IPS-18a (cell line): ENCODE results near the gene KCNAB1.
"Not testable (repeated sequence)": the region's sequence is repeated elsewhere in the genome, so short reads cannot be mapped to it uniquely, and the experiment has no call there.

Source experiments
- H3K27ac ChIP-seq: one replicate; pipeline ENCODE4 v1.5.1; 2013; ENCODE audit warnings: low read length
- H3K27me3 ChIP-seq: one replicate; pipeline ENCODE4 v1.6.1; 2013; ENCODE audit warnings: mild to moderate bottlenecking, low read length; ENCODE audit not compliant: control insufficient read depth, insufficient read depth
- H3K36me3 ChIP-seq: one replicate; pipeline ENCODE4 v1.6.1; 2013; ENCODE audit warnings: low read depth, low read length; ENCODE audit not compliant: control insufficient read depth
- H3K4me1 ChIP-seq: one replicate; pipeline ENCODE4 v1.6.1; 2013; ENCODE audit warnings: low read depth, low read length; ENCODE audit not compliant: control insufficient read depth
- H3K4me3 ChIP-seq: one replicate; pipeline ENCODE4 v1.5.1; 2013; ENCODE audit warnings: low read length
- H3K9ac ChIP-seq: one replicate; pipeline ENCODE4 v1.6.1; 2013; ENCODE audit warnings: mild to moderate bottlenecking, low read length, moderate library complexity
- H3K9me3 ChIP-seq: one replicate; pipeline ENCODE4 v1.6.1; 2013; ENCODE audit warnings: low read depth, low read length; ENCODE audit not compliant: control insufficient read depth

Gene KCNAB1

DNA sequence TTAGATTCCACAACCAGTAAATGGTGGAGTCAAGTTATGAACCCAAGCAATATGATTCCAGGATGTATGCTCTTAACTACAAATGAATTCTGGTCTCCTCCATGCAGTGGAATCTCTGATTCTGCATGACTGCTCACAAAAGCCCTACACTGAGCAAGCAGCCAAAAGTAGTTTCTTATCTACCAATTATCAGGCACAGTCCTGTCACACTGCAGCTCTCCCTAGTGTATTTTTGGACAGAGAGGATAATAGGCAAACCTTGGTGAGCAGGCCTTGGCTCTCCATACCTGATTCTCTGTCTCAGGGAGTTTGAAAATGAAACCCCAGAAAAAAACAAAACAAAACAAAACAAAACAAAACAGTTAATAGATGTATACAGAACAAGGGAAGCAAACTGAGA is 438.0 kb downstream of the KCNAB1 start:
- Histone ChIP-seq H3K36me3 (no peaks in the 10 kb centered on the region), H3K4me3 (no peak overlapping the region), H3K27ac (no peak overlapping the region), H3K4me1 (no peaks in the 10 kb centered on the region), H3K9me3 (no peaks in the 10 kb centered on the region), H3K27me3 (no peaks in the 10 kb centered on the region), H3K9ac (no peak overlapping the region)

DNA sequence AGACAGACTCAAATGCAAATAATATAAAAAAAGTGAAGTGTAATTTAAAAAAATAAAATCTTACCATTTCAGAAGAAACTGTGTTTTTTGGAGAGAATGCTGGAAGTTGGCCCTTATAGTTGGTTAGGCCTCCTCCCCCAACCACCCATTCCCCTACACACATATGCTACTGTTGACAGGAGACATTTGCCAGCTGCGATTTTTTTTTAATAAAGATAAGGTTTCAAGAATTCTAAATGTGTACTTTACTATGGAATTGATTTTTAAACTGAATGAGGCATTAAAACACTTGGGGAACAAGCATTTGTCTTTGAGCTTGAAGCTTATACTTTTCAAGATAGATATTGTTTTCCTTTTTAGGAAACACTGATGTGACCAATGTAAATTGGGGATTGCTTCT is 438.9 kb downstream of the KCNAB1 start:
- H3K27me3 ChIP-seq = no peaks in the 10 kb centered on the region
- no peak overlapping the region for H3K9ac ChIP-seq
- no peak overlapping the region for H3K4me3 ChIP-seq
- no peaks in the 10 kb centered on the region for H3K4me1 ChIP-seq
- no peaks in the 10 kb centered on the region for H3K9me3 ChIP-seq
- no peaks in the 10 kb centered on the region for H3K36me3 ChIP-seq
- no peak overlapping the region for H3K27ac ChIP-seq

DNA sequence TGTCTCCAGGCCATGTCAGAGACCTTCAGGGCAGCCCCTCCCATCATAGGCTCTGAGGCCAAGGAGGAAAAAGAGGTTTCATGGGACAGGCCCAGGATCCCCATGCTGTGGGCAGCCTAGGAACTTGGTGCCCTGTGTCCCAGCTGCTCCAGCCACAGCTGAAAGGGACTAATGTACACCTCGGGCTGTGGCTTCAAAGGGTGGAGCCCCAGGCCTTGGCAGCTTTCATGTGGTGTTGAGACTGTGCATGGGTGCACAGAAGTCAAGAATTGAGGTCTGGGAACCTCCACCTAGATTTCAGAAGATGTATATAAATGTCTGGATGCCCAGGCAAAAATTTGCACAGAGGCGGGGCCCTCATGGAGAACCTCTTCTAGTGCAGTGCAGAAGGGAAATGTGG is 441.2 kb downstream of the KCNAB1 start:
- no peaks in the 10 kb centered on the region for H3K36me3 ChIP-seq
- H3K9me3 ChIP-seq = no peaks in the 10 kb centered on the region
- H3K9ac ChIP-seq = no peak overlapping the region
- H3K27ac ChIP-seq = no peak overlapping the region
- no peaks in the 10 kb centered on the region for H3K4me1 ChIP-seq
- H3K4me3 ChIP-seq = no peak overlapping the region
- no peaks in the 10 kb centered on the region for H3K27me3 ChIP-seq

- not testable (repeated sequence) for H3K36me3 ChIP-seq, H3K27me3 ChIP-seq, H3K9ac ChIP-seq, H3K4me1 ChIP-seq, H3K27ac ChIP-seq, H3K4me3 ChIP-seq, H3K9me3 ChIP-seq
These were observed 442.1 kb downstream of the KCNAB1 start for GRCh38 chr3:156562486-156562885.

DNA sequence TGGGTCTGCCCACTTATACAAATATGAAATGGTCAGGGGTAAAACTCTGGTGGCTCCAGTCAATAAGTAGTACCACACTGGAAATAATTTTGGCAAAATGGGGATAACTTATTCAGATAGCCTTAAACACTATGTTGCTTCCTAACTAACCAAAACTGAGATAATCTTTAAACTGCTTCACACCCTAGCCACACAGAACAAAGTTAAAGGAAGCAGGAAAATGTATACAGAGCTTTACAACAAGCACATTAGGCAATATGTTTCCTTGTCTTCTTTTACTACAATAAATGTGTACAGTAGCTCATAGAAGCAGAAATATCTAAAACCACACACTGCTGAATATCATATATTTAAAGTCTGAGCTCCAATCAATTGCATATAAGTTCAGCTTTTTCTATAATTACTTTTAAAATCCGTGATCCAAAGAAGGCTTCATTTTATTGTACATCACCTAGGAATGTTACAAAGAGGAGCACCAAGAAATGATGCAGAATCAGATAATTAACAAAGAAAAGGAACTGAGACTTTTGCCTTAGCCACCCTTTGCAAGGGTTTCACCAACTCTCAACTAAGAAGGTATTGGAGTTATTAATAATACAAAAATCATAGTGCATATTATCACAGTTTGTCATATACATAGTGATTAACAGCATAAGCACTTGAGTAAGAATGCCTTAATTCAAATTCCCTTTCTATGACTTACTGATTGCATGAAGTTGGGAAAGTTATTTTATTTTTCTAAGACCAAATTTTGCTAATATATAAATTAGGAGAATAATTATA is 443.7 kb downstream of the KCNAB1 start:
- H3K9ac ChIP-seq = no peak overlapping the region
- H3K9me3 ChIP-seq = no peaks in the 10 kb centered on the region
- no peak overlapping the region for H3K27ac ChIP-seq
- H3K27me3 ChIP-seq = no peaks in the 10 kb centered on the region
- H3K4me1 ChIP-seq = no peaks in the 10 kb centered on the region
- H3K4me3 ChIP-seq = no peak overlapping the region
- no peaks in the 10 kb centered on the region for H3K36me3 ChIP-seq

DNA sequence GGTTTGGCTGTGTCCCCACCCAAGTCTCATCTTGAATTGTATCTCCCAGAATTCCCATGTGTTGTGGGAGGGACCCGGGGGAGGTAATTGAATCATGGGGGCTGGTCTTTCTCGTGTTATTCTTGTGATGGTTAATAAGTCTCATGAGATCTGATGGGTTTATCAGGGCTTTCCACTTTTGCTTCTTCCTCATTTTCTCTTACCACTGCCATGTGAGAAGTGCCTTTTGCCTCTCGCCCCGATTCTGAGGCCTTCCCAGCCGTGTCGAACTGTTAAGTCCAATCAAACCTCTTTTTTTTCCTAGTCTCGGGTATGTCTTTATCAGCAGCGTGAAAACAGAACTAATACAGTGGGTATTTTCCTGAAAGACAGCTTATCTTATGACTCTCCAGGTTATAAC is 448.6 kb downstream of the KCNAB1 start:
- H3K9ac ChIP-seq, H3K4me1 ChIP-seq, H3K27ac ChIP-seq, H3K9me3 ChIP-seq, H3K36me3 ChIP-seq, H3K27me3 ChIP-seq, H3K4me3 ChIP-seq: not testable (repeated sequence)

- not testable (repeated sequence) for H3K27ac ChIP-seq
These were observed 449.5 kb downstream of the KCNAB1 start for GRCh38 chr3:156569881-156570280.

GRCh38 chr3:156575641-156576040 is 455.3 kb downstream of the KCNAB1 start:
- Histone ChIP-seq H3K4me1 (peaks cover 4% of the 10 kb centered on the region), H3K9ac (no peak overlapping the region), H3K4me3 (no peak overlapping the region), H3K9me3 (no peaks in the 10 kb centered on the region), H3K27me3 (no peaks in the 10 kb centered on the region), H3K36me3 (no peaks in the 10 kb centered on the region), H3K27ac (no peak overlapping the region)

More at GRCh38 chr3:156569881-156570280, 449.5 kb downstream of the KCNAB1 start:
- H3K4me1 ChIP-seq, H3K9ac ChIP-seq, H3K9me3 ChIP-seq, H3K27me3 ChIP-seq, H3K36me3 ChIP-seq, H3K4me3 ChIP-seq: not testable (repeated sequence)

- H3K27me3 ChIP-seq = no peaks in the 10 kb centered on the region
- H3K36me3 ChIP-seq = no peaks in the 10 kb centered on the region
- H3K9ac ChIP-seq = no peak overlapping the region
- H3K4me1 ChIP-seq = peaks cover 4% of the 10 kb centered on the region
- H3K27ac ChIP-seq = no peak overlapping the region
- no peaks in the 10 kb centered on the region for H3K9me3 ChIP-seq
- no peak overlapping the region for H3K4me3 ChIP-seq
These were observed 455.7 kb downstream of the KCNAB1 start for GRCh38 chr3:156576051-156576450.

DNA sequence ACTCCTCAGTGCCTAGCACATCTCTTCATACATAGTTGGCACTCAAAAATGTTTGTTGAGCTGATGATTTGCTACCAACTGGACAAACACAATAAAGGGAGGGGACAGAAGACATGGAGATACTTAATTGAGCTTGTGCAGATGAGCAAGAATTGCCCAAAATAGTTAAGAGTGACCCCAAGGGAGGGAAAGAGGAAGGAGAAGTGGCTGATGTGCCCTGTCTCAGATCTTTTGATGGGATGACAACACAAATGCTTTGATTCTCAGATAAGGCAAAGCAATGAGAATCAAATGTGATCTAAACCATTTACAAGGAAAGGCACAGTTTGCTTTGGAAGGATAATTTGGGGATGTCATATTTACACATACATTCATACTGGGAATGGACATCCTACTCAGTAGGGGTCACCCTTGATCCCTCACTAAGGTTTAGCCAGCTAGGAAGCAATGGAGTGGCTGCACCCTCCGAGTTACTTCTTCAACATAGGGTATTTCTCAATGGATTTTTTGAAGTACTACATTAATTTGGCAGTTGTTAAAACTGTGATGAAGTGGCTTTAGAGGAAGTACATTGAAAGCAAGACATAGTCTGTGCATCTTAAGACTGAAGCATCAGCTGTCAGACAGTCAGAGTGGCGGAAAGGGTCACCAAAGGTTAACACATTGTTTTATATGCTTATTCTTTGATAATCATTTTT is 456.4 kb downstream of the KCNAB1 start:
- Histone ChIP-seq H3K27me3 (no peaks in the 10 kb centered on the region), H3K27ac (no peak overlapping the region), H3K36me3 (no peaks in the 10 kb centered on the region), H3K4me3 (no peak overlapping the region), H3K9me3 (no peaks in the 10 kb centered on the region), H3K4me1 (peaks cover 4% of the 10 kb centered on the region), H3K9ac (no peak overlapping the region)

- Histone ChIP-seq H3K27me3 (no peaks in the 10 kb centered on the region), H3K4me1 (peaks cover 4% of the 10 kb centered on the region), H3K4me3 (no peak overlapping the region), H3K9me3 (no peaks in the 10 kb centered on the region), H3K36me3 (no peaks in the 10 kb centered on the region), H3K9ac (no peak overlapping the region), H3K27ac (no peak overlapping the region)
These were observed 457.4 kb downstream of the KCNAB1 start for GRCh38 chr3:156577736-156578135.

- Histone ChIP-seq H3K36me3 (no peaks in the 10 kb centered on the region), H3K27me3 (no peaks in the 10 kb centered on the region), H3K4me1 (peaks cover 4% of the 10 kb centered on the region), H3K9ac (no peak overlapping the region), H3K4me3 (no peak overlapping the region), H3K9me3 (no peaks in the 10 kb centered on the region), H3K27ac (no peak overlapping the region)
These were observed 459.1 kb downstream of the KCNAB1 start for GRCh38 chr3:156579427-156579851.
